Activated naive CD8-positive, alpha-beta T cell (primary cell): ENCODE results near the gene CAMSAP1.

Experiments
- H3K27ac Mint-ChIP-seq: one replicate; pipeline ENCODE4 v1.8.0; 2021; ENCODE audit warnings: mixed read lengths
- H3K27me3 Mint-ChIP-seq: one replicate; pipeline ENCODE4 v1.8.0; 2021; ENCODE audit warnings: mixed read lengths
- H3K36me3 Mint-ChIP-seq: one replicate; pipeline ENCODE4 v1.8.0; 2021; ENCODE audit warnings: mixed read lengths
- H3K4me1 Mint-ChIP-seq: one replicate; pipeline ENCODE4 v1.8.0; 2021; ENCODE audit warnings: low read depth, mixed read lengths
- H3K4me3 Mint-ChIP-seq: one replicate; pipeline ENCODE4 v1.8.0; 2021; ENCODE audit warnings: mild to moderate bottlenecking, mixed read lengths
- H3K9me3 Mint-ChIP-seq: one replicate; pipeline ENCODE4 v1.8.0; 2021; ENCODE audit warnings: low read depth, mixed read lengths

Gene CAMSAP1

GRCh38 chr9:135766251-135766650, 141.1 kb downstream of the CAMSAP1 start:
- Mint-ChIP-seq H3K4me3 (no peak overlapping the region), H3K36me3 (no peaks in the 10 kb centered on the region), H3K27me3 (no peaks in the 10 kb centered on the region), H3K4me1 (no peaks in the 10 kb centered on the region), H3K27ac (no peak overlapping the region), H3K9me3 (no peaks in the 10 kb centered on the region)

- Mint-ChIP-seq H3K9me3 (no peaks in the 10 kb centered on the region), H3K36me3 (no peaks in the 10 kb centered on the region), H3K4me3 (no peak overlapping the region), H3K27me3 (no peaks in the 10 kb centered on the region), H3K4me1 (no peaks in the 10 kb centered on the region), H3K27ac (no peak overlapping the region)
Observed at GRCh38 chr9:135765416-135765815, 141.9 kb downstream of the CAMSAP1 start.

GRCh38 chr9:135764731-135765130, 142.6 kb downstream of the CAMSAP1 start:
- Mint-ChIP-seq H3K27me3 (no peaks in the 10 kb centered on the region), H3K9me3 (no peaks in the 10 kb centered on the region), H3K36me3 (no peaks in the 10 kb centered on the region), H3K4me1 (no peaks in the 10 kb centered on the region), H3K27ac (no peak overlapping the region), H3K4me3 (no peak overlapping the region)

- no peak overlapping the region for H3K4me3 Mint-ChIP-seq
- H3K4me1 Mint-ChIP-seq = no peaks in the 10 kb centered on the region
- no peaks in the 10 kb centered on the region for H3K36me3 Mint-ChIP-seq
- no peak overlapping the region for H3K27ac Mint-ChIP-seq
- no peaks in the 10 kb centered on the region for H3K27me3 Mint-ChIP-seq
- no peaks in the 10 kb centered on the region for H3K9me3 Mint-ChIP-seq
Observed at GRCh38 chr9:135763716-135764446, 143.5 kb downstream of the CAMSAP1 start.

DNA sequence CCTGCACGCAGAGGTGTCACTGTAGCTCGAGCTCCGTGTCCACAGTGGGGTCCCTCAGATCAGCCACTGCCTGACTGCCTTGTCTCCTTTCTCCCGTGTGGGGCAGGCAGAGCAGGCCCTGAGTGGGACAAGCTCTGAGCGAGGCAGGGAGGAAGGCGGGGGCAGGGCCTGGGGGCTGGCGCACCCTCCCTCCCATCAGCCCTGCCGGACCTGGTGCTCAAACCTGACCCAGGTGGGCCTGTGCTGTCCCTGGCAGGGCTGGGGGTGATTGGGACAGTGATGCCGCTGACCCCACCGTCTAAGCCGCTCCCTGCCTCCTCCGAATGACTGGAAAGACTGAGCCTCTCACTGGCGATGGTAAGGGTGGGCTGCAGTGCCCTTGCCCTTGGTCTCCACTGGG, 144.4 kb downstream of the CAMSAP1 start:
- no peak overlapping the region for H3K27ac Mint-ChIP-seq
- no peaks in the 10 kb centered on the region for H3K4me1 Mint-ChIP-seq
- no peaks in the 10 kb centered on the region for H3K9me3 Mint-ChIP-seq
- no peaks in the 10 kb centered on the region for H3K36me3 Mint-ChIP-seq
- no peaks in the 10 kb centered on the region for H3K27me3 Mint-ChIP-seq
- no peak overlapping the region for H3K4me3 Mint-ChIP-seq

- H3K9me3 Mint-ChIP-seq = no peaks in the 10 kb centered on the region
- no peak overlapping the region for H3K27ac Mint-ChIP-seq
- no peaks in the 10 kb centered on the region for H3K27me3 Mint-ChIP-seq
- H3K4me3 Mint-ChIP-seq = no peak overlapping the region
- H3K36me3 Mint-ChIP-seq = no peaks in the 10 kb centered on the region
- H3K4me1 Mint-ChIP-seq = no peaks in the 10 kb centered on the region
Observed at GRCh38 chr9:135761845-135762168, 145.5 kb downstream of the CAMSAP1 start.

DNA sequence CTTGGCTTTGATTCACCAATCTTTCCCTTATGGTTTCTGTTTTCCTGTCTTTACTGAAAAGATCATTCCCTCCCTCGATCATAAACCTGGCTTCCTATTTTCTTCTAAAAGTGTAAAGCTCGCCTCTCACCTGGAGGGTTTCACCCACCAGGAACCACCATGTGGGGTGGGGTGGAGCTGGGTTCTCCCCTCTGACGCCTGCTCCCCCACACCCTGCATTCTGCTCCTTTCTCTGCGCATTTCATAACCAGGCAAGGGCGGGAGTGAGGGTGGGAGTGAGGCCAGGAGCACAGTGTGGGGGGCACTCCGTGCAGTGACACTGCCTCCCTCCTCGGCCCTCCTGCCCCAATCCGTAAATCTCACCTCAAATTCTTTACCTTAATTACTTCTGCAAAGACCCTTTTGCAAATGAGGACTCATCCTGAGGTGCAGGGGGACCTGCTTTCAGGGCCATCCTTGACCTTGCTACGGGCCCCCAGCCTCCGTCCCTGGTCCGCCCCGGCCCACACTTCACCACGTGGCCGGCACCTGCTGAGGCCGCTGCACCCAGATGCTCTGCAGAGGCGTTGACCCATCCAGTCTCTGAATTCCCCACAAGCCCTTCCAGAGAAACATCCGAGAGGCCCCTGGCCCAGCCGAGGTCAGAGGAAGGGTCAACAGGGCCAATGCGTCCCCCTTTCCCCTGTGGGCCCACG, 146.0 kb downstream of the CAMSAP1 start:
- H3K27me3 Mint-ChIP-seq = no peaks in the 10 kb centered on the region
- H3K27ac Mint-ChIP-seq = no peak overlapping the region
- no peaks in the 10 kb centered on the region for H3K36me3 Mint-ChIP-seq
- no peaks in the 10 kb centered on the region for H3K9me3 Mint-ChIP-seq
- H3K4me1 Mint-ChIP-seq = no peaks in the 10 kb centered on the region
- H3K4me3 Mint-ChIP-seq = no peak overlapping the region

GRCh38 chr9:135760465-135760864, 146.9 kb downstream of the CAMSAP1 start:
- H3K27ac Mint-ChIP-seq = no peak overlapping the region
- H3K4me3 Mint-ChIP-seq = no peak overlapping the region
- H3K36me3 Mint-ChIP-seq = no peaks in the 10 kb centered on the region
- H3K4me1 Mint-ChIP-seq = no peaks in the 10 kb centered on the region
- H3K27me3 Mint-ChIP-seq = no peaks in the 10 kb centered on the region
- no peaks in the 10 kb centered on the region for H3K9me3 Mint-ChIP-seq

GRCh38 chr9:135759676-135760300, 147.6 kb downstream of the CAMSAP1 start:
- H3K36me3 Mint-ChIP-seq = no peaks in the 10 kb centered on the region
- no peak overlapping the region for H3K4me3 Mint-ChIP-seq
- no peaks in the 10 kb centered on the region for H3K4me1 Mint-ChIP-seq
- no peak overlapping the region for H3K27ac Mint-ChIP-seq
- no peaks in the 10 kb centered on the region for H3K27me3 Mint-ChIP-seq
- H3K9me3 Mint-ChIP-seq = no peaks in the 10 kb centered on the region

DNA sequence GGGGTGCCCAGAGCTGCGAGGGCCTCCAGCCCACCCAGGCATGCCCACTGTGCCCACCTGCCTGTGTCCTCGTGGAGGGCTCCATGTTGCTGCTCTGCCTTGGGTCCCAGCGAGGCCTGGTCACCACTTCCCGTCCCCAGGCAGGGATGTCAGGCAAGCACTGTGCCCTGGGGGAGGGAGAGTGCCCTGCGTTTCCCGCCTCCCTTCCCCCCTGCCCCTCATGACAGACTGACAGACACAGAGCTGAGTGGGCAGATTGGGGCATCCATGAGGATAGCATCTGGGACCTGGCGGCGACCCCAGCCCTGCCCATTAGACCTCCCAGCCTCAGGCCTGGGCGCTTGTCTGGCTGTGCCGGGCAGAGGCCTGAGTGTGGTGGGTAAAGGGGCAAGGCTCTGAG, 148.5 kb downstream of the CAMSAP1 start:
- Mint-ChIP-seq H3K27ac (no peak overlapping the region), H3K27me3 (no peaks in the 10 kb centered on the region), H3K36me3 (no peaks in the 10 kb centered on the region), H3K4me3 (no peak overlapping the region), H3K9me3 (no peaks in the 10 kb centered on the region), H3K4me1 (no peaks in the 10 kb centered on the region)
